ENCODE data around the gene ASXL1. TPM values are rescaled to one million over a fixed set of nuclear protein-coding genes. Genes with fewer than 3 reads are reported as not detected.
A peak's percentile ranks its signal among the peaks of the same experiment; 100 is the strongest.

ASXL1 gene
- 31.6 and 40.8 TPM in 2 replicates for polyA plus RNA-seq (2011; rRNA removed)
- 57.6 and 64.2 TPM in 2 replicates for polyA minus RNA-seq (2011; rRNA and poly(A)+ RNA removed)

- TF ChIP-seq CTCF (IDR thresholded peaks at IDR 0.05; ENCODE audit: insufficient read depth, low read depth, low read length) = no peak
- Histone ChIP-seq H3K4me3 (ENCODE audit: low read depth, low read length) (peak within 1 kb of the TSS; percentile 95), H3K27me3 (ENCODE audit: control insufficient read depth, insufficient read depth, low read length) (no peaks in the 10 kb centered on the region), H3K36me3 (ENCODE audit: control insufficient read depth, insufficient read depth, low read length) (no peaks in the 10 kb centered on the region)
- DNase-seq (ENCODE audit: low read depth) = peak; percentile 69
- ChIA-PET POLR2A (no interaction called here), CTCF (interaction anchor here (1.7 kb wide), 1 partner anchor 127 kb away, joined by 3 read pairs; no protein-coding TSS in a partner anchor)
These were observed at the start of gene ASXL1 for GRCh38 chr20:32357869-32358631. ASXL1 (plus strand) TSS chr20:32358331; CDS start chr20:32358776, 445 bp downstream.

GRCh38 chr20:32312718-32313424, 45.3 kb upstream of the ASXL1 start:
- no peaks in the 10 kb centered on the region for H3K27me3 ChIP-seq (ENCODE audit: control insufficient read depth, insufficient read depth, low read length)
- CTCF ChIA-PET = no interaction called here
- DNase-seq (ENCODE audit: low read depth) = no peak
- H3K36me3 ChIP-seq (ENCODE audit: control insufficient read depth, insufficient read depth, low read length) = peaks cover 12% of the 10 kb centered on the region
- TF ChIP-seq CTCF (IDR thresholded peaks at IDR 0.05; ENCODE audit: insufficient read depth, low read depth, low read length) = no peak
- POLR2A ChIA-PET = no interaction called here
- H3K4me3 ChIP-seq (ENCODE audit: low read depth, low read length) = no peak overlapping the region

GRCh38 chr20:32314768-32315167, 43.4 kb upstream of the ASXL1 start:
- ChIA-PET POLR2A (no interaction called here), CTCF (no interaction called here)
- no peak for DNase-seq (ENCODE audit: low read depth)
- no peak for TF ChIP-seq CTCF (IDR thresholded peaks at IDR 0.05; ENCODE audit: insufficient read depth, low read depth, low read length)
- no peaks in the 10 kb centered on the region for H3K27me3 ChIP-seq (ENCODE audit: control insufficient read depth, insufficient read depth, low read length)
- H3K4me3 ChIP-seq (ENCODE audit: low read depth, low read length) = no peak overlapping the region
- peaks cover 14% of the 10 kb centered on the region for H3K36me3 ChIP-seq (ENCODE audit: control insufficient read depth, insufficient read depth, low read length)

GRCh38 chr20:32315399-32315798, 42.7 kb upstream of the ASXL1 start:
- peaks cover 11% of the 10 kb centered on the region for H3K36me3 ChIP-seq (ENCODE audit: control insufficient read depth, insufficient read depth, low read length)
- H3K27me3 ChIP-seq (ENCODE audit: control insufficient read depth, insufficient read depth, low read length) = no peaks in the 10 kb centered on the region
- ChIA-PET POLR2A (no interaction called here), CTCF (no interaction called here)
- H3K4me3 ChIP-seq (ENCODE audit: low read depth, low read length) = no peak overlapping the region
- DNase-seq (ENCODE audit: low read depth) = no peak
- no peak for TF ChIP-seq CTCF (IDR thresholded peaks at IDR 0.05; ENCODE audit: insufficient read depth, low read depth, low read length)

- no peak overlapping the region for H3K4me3 ChIP-seq (ENCODE audit: low read depth, low read length)
- peaks cover 11% of the 10 kb centered on the region for H3K36me3 ChIP-seq (ENCODE audit: control insufficient read depth, insufficient read depth, low read length)
- ChIA-PET POLR2A (no interaction called here), CTCF (interaction anchor here (1.3 kb wide), 1 partner anchor 169 kb away, joined by 3 read pairs; no protein-coding TSS in a partner anchor)
- no peaks in the 10 kb centered on the region for H3K27me3 ChIP-seq (ENCODE audit: control insufficient read depth, insufficient read depth, low read length)
- no peak for TF ChIP-seq CTCF (IDR thresholded peaks at IDR 0.05; ENCODE audit: insufficient read depth, low read depth, low read length)
- DNase-seq (ENCODE audit: low read depth) = no peak
These were observed 42.2 kb upstream of the ASXL1 start for GRCh38 chr20:32315891-32316290.
